ENCODE measurements around the gene HIVEP1. TPM values are rescaled to one million over a fixed set of nuclear protein-coding genes. Genes with fewer than 3 reads are reported as not detected.
A peak's percentile ranks its signal among the peaks of the same experiment; 100 is the strongest.

The HIVEP1 gene
- total RNA-seq, 1 experiment from 2014 or later: 24.3 TPM

DNA sequence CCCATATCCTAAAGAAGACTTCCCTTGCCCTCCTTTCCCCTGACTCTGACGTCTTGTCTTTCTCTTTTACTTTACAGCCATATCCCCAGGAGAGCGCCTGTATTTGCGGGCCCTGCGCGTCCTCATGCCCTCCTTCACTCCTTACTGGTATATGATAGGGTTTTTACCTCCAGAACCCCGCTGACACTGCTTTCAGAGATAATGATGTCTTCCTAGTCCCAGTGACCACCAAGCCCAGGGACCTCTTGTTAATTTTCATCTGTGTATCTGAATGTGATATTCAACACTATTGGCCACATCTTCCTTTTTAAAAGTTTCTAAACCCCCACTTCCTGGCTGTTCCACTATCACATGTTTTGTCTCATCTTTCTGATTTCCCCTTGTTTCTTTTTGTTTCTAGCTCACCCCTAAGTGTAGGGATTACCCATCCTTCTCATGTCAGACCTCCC is 102.0 kb downstream of the HIVEP1 start:
- H3K36me3 Mint-ChIP-seq: peaks cover 21% of the 10 kb centered on the region
- H3K4me3 Mint-ChIP-seq: no peak overlapping the region
- ChIA-PET POLR2A (no interaction called here), CTCF (no interaction called here)
- ATAC-seq (no peak), DNase-seq (ENCODE audit: low spot score) (no peak)
- H3K27ac Mint-ChIP-seq: peak overlapping the region; percentile 33; the same call in 1 of the 2 replicates
- H3K27me3 Mint-ChIP-seq (ENCODE audit: low read depth): no peaks in the 10 kb centered on the region
- TF ChIP-seq, protein P1, sequence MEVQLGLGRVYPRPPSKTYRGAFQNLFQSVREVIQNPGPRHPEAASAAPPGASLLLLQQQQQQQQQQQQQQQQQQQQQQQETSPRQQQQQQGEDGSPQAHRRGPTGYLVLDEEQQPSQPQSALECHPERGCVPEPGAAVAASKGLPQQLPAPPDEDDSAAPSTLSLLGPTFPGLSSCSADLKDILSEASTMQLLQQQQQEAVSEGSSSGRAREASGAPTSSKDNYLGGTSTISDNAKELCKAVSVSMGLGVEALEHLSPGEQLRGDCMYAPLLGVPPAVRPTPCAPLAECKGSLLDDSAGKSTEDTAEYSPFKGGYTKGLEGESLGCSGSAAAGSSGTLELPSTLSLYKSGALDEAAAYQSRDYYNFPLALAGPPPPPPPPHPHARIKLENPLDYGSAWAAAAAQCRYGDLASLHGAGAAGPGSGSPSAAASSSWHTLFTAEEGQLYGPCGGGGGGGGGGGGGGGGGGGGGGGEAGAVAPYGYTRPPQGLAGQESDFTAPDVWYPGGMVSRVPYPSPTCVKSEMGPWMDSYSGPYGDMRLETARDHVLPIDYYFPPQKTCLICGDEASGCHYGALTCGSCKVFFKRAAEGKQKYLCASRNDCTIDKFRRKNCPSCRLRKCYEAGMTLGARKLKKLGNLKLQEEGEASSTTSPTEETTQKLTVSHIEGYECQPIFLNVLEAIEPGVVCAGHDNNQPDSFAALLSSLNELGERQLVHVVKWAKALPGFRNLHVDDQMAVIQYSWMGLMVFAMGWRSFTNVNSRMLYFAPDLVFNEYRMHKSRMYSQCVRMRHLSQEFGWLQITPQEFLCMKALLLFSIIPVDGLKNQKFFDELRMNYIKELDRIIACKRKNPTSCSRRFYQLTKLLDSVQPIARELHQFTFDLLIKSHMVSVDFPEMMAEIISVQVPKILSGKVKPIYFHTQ (CRISPR knock-in tag; IDR thresholded peaks at IDR 0.05): no peak
- TF ChIP-seq, protein P2, sequence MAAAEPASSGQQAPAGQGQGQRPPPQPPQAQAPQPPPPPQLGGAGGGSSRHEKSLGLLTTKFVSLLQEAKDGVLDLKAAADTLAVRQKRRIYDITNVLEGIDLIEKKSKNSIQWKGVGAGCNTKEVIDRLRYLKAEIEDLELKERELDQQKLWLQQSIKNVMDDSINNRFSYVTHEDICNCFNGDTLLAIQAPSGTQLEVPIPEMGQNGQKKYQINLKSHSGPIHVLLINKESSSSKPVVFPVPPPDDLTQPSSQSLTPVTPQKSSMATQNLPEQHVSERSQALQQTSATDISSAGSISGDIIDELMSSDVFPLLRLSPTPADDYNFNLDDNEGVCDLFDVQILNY (CRISPR knock-in tag; IDR thresholded peaks at IDR 0.05): no peak
- no peak for TF ChIP-seq CREM (CRISPR knock-in tag; IDR thresholded peaks at IDR 0.05)
- no peak for TF ChIP-seq IRF2 (CRISPR knock-in tag; IDR thresholded peaks at IDR 0.05; ENCODE audit: borderline replicate concordance, low read depth)
- TF ChIP-seq NR1H2 (CRISPR knock-in tag; IDR thresholded peaks at IDR 0.05): no peak
- TF ChIP-seq, protein P3, sequence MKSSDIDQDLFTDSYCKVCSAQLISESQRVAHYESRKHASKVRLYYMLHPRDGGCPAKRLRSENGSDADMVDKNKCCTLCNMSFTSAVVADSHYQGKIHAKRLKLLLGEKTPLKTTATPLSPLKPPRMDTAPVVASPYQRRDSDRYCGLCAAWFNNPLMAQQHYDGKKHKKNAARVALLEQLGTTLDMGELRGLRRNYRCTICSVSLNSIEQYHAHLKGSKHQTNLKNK (CRISPR knock-in tag; IDR thresholded peaks at IDR 0.05): no peak
- no peak for TF ChIP-seq FOXK1 (CRISPR knock-in tag; IDR thresholded peaks at IDR 0.05)
- TF ChIP-seq ZNF232 (CRISPR knock-in tag; IDR thresholded peaks at IDR 0.05): no peak
- TF ChIP-seq SMAD4 (CRISPR knock-in tag; IDR thresholded peaks at IDR 0.05): no peak
- no peak for TF ChIP-seq MYBL2 (CRISPR knock-in tag; IDR thresholded peaks at IDR 0.05)
- H3K9me3 Mint-ChIP-seq: peaks cover 9% of the 10 kb centered on the region
- H3K4me1 Mint-ChIP-seq: peaks cover 43% of the 10 kb centered on the region

DNA sequence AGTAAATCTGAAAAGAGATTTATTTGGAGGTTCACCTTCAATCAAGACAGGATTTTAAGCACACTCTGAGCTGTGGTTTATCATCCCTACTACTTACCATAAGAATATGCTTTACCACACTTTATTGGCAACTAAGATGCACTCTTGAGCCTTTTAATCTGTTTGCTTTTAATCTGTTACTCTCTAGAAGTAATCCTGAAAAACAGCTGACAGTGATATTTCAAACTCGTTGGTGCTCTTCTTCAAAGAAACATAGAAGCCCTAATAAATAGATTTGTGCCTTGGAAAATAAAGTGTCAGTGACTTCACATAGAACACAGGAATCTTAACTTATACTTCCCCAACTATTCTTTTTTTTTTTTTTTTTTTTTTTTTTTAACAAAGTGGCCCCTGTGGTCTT is 102.9 kb downstream of the HIVEP1 start:
- no peak for TF ChIP-seq TCF7 (CRISPR knock-in tag; IDR thresholded peaks at IDR 0.05; ENCODE audit: low read depth)
- H3K27ac Mint-ChIP-seq: no peak overlapping the region
- no peak overlapping the region for H3K4me3 Mint-ChIP-seq
- ChIA-PET POLR2A (interaction anchor here (0.6 kb wide), 1 partner anchor 981 kb away, joined by 4 read pairs; no protein-coding TSS in a partner anchor), CTCF (interaction anchor here (0.6 to 1.2 kb wide), 2 partner anchors 40 to 119 kb away, joined by 3 to 7 read pairs; no protein-coding TSS in a partner anchor)
- no peak for ATAC-seq
- H3K36me3 Mint-ChIP-seq: peaks cover 16% of the 10 kb centered on the region
- DNase-seq (ENCODE audit: low spot score): no peak
- no peaks in the 10 kb centered on the region for H3K27me3 Mint-ChIP-seq (ENCODE audit: low read depth)
- peaks cover 9% of the 10 kb centered on the region for H3K9me3 Mint-ChIP-seq
- H3K4me1 Mint-ChIP-seq: peaks cover 43% of the 10 kb centered on the region

DNA sequence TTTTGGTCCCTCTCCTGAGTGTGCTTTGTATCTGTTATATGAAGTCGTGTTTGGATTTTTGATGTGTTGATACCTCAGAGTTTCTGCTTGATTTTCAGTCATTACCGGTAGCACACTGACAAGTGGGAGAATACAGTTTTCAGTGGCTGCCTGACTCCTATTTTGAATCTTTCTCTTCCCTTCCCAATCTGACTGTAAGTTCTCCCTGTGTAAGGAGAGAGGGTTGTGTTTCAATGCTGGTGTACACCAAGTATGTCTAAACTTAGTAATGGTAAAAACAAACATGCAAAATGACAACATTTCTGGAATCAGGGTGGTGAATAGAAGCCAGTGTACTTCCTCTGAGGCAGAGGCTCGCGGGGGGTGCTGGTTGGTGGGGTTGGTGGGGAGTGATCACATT is 103.4 kb downstream of the HIVEP1 start:
- Mint-ChIP-seq H3K4me3 (no peak overlapping the region), H3K27me3 (ENCODE audit: low read depth) (no peaks in the 10 kb centered on the region), H3K27ac (peak overlapping the region; percentile 39; the same call in 1 of the 2 replicates), H3K36me3 (peaks cover 18% of the 10 kb centered on the region), H3K4me1 (peaks cover 41% of the 10 kb centered on the region), H3K9me3 (peaks cover 9% of the 10 kb centered on the region)
- CTCF ChIA-PET: interaction anchor here (1.2 kb wide), 1 partner anchor 119 kb away, joined by 7 read pairs; no protein-coding TSS in a partner anchor
- DNase-seq (ENCODE audit: low spot score) (no peak), ATAC-seq (no peak)
- TF ChIP-seq FOXJ3 (CRISPR knock-in tag; IDR thresholded peaks at IDR 0.05; ENCODE audit: borderline replicate concordance) (no peak), HMGA2 (CRISPR knock-in tag; IDR thresholded peaks at IDR 0.05) (no peak), NFE2L1 (CRISPR knock-in tag; IDR thresholded peaks at IDR 0.05) (no peak), FOXK1 (CRISPR knock-in tag; IDR thresholded peaks at IDR 0.05) (no peak)
- TF ChIP-seq, protein P4, sequence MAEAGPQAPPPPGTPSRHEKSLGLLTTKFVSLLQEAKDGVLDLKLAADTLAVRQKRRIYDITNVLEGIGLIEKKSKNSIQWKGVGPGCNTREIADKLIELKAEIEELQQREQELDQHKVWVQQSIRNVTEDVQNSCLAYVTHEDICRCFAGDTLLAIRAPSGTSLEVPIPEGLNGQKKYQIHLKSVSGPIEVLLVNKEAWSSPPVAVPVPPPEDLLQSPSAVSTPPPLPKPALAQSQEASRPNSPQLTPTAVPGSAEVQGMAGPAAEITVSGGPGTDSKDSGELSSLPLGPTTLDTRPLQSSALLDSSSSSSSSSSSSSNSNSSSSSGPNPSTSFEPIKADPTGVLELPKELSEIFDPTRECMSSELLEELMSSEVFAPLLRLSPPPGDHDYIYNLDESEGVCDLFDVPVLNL (CRISPR knock-in tag; IDR thresholded peaks at IDR 0.05; ENCODE audit: borderline replicate concordance, low read depth): no peak
- TF ChIP-seq, protein P5, sequence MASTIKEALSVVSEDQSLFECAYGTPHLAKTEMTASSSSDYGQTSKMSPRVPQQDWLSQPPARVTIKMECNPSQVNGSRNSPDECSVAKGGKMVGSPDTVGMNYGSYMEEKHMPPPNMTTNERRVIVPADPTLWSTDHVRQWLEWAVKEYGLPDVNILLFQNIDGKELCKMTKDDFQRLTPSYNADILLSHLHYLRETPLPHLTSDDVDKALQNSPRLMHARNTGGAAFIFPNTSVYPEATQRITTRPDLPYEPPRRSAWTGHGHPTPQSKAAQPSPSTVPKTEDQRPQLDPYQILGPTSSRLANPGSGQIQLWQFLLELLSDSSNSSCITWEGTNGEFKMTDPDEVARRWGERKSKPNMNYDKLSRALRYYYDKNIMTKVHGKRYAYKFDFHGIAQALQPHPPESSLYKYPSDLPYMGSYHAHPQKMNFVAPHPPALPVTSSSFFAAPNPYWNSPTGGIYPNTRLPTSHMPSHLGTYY (CRISPR knock-in tag; IDR thresholded peaks at IDR 0.05): no peak
- TF ChIP-seq, protein P6, sequence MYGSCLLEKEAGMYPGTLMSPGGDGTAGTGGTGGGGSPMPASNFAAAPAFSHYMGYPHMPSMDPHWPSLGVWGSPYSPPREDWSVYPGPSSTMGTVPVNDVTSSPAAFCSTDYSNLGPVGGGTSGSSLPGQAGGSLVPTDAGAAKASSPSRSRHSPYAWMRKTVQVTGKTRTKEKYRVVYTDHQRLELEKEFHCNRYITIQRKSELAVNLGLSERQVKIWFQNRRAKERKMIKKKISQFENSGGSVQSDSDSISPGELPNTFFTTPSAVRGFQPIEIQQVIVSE (CRISPR knock-in tag; IDR thresholded peaks at IDR 0.05; ENCODE audit: borderline replicate concordance): no peak
- TF ChIP-seq, protein P7, sequence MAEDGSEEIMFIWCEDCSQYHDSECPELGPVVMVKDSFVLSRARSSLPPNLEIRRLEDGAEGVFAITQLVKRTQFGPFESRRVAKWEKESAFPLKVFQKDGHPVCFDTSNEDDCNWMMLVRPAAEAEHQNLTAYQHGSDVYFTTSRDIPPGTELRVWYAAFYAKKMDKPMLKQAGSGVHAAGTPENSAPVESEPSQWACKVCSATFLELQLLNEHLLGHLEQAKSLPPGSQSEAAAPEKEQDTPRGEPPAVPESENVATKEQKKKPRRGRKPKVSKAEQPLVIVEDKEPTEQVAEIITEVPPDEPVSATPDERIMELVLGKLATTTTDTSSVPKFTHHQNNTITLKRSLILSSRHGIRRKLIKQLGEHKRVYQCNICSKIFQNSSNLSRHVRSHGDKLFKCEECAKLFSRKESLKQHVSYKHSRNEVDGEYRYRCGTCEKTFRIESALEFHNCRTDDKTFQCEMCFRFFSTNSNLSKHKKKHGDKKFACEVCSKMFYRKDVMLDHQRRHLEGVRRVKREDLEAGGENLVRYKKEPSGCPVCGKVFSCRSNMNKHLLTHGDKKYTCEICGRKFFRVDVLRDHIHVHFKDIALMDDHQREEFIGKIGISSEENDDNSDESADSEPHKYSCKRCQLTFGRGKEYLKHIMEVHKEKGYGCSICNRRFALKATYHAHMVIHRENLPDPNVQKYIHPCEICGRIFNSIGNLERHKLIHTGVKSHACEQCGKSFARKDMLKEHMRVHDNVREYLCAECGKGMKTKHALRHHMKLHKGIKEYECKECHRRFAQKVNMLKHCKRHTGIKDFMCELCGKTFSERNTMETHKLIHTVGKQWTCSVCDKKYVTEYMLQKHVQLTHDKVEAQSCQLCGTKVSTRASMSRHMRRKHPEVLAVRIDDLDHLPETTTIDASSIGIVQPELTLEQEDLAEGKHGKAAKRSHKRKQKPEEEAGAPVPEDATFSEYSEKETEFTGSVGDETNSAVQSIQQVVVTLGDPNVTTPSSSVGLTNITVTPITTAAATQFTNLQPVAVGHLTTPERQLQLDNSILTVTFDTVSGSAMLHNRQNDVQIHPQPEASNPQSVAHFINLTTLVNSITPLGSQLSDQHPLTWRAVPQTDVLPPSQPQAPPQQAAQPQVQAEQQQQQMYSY (CRISPR knock-in tag; IDR thresholded peaks at IDR 0.05): no peak
- POLR2A ChIA-PET: interaction anchor here (0.6 kb wide), 1 partner anchor 981 kb away, joined by 4 read pairs; no protein-coding TSS in a partner anchor

All from WTC11 (cell line).